ENCODE measurements around the gene CDR2L.

CDR2L gene

GRCh38 chr17:74987418-74987908 lies at the start of gene CDR2L:
Gene CDR2L, plus strand, starts transcription at chr17:74987632. Its CDS starts 412 bp downstream, at chr17:74988044.
- peak; percentile 96 to 97 for DNase-seq

- no peak for DNase-seq
Measured at GRCh38 chr17:74938194-74938950, 49.1 kb upstream of the CDR2L start.

- no peak for DNase-seq
Measured at GRCh38 chr17:74939534-74939933, 47.9 kb upstream of the CDR2L start.

- DNase-seq = no peak
Measured at GRCh38 chr17:74941128-74941725, 46.2 kb upstream of the CDR2L start.

- DNase-seq = no peak
Measured at GRCh38 chr17:74943808-74944522, 43.5 kb upstream of the CDR2L start.

GRCh38 chr17:74945543-74945942 lies 41.9 kb upstream of the CDR2L start:
- no peak for DNase-seq

- DNase-seq = no peak
Measured at GRCh38 chr17:74946641-74947040, 40.8 kb upstream of the CDR2L start.

- no peak for DNase-seq
Measured at GRCh38 chr17:74947041-74947754, 40.2 kb upstream of the CDR2L start.

GRCh38 chr17:74949455-74950115 lies 37.8 kb upstream of the CDR2L start:
- DNase-seq = no peak

- no peak for DNase-seq
Measured at GRCh38 chr17:74950207-74950606, 37.2 kb upstream of the CDR2L start.

- DNase-seq = no peak
Measured at GRCh38 chr17:74951065-74951464, 36.4 kb upstream of the CDR2L start.

- DNase-seq = no peak
Measured at GRCh38 chr17:74951680-74952421, 35.6 kb upstream of the CDR2L start.

GRCh38 chr17:74952431-74953133 lies 34.9 kb upstream of the CDR2L start:
- no peak for DNase-seq

GRCh38 chr17:74953134-74953687 lies 34.2 kb upstream of the CDR2L start:
- no peak for DNase-seq

- no peak for DNase-seq
Measured at GRCh38 chr17:74954115-74954514, 33.3 kb upstream of the CDR2L start.

- DNase-seq = peak; percentile 66 to 82
Measured at GRCh38 chr17:74954665-74955421, 32.6 kb upstream of the CDR2L start.

- no peak for DNase-seq
Measured at GRCh38 chr17:74956093-74956492, 31.3 kb upstream of the CDR2L start.

GRCh38 chr17:74957935-74958740 lies 29.3 kb upstream of the CDR2L start:
- DNase-seq = peak; percentile 66 to 72
